ENCODE measurements around the gene RUNX1.

Gene RUNX1

DNA sequence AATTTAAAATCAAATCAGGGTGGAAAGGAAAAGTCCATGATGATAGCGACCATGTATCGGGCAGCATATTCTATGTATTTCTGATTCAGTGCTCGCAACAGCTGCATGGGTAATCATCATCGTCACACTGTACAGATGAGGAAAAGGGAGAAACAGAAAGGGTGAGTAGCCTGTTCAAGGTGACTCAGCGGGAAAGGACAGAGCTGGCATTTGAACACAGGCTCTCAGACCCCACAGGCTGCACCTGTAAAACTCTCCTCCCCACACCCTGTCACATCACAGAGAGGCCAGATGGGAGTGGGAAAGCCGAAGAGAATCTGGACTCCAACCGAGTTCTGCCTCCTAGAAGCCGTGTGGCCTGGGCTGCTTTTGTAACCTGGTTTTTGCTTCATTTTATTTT lies 14.0 kb downstream of the RUNX1 start:
- DNase-seq: no peak

DNA sequence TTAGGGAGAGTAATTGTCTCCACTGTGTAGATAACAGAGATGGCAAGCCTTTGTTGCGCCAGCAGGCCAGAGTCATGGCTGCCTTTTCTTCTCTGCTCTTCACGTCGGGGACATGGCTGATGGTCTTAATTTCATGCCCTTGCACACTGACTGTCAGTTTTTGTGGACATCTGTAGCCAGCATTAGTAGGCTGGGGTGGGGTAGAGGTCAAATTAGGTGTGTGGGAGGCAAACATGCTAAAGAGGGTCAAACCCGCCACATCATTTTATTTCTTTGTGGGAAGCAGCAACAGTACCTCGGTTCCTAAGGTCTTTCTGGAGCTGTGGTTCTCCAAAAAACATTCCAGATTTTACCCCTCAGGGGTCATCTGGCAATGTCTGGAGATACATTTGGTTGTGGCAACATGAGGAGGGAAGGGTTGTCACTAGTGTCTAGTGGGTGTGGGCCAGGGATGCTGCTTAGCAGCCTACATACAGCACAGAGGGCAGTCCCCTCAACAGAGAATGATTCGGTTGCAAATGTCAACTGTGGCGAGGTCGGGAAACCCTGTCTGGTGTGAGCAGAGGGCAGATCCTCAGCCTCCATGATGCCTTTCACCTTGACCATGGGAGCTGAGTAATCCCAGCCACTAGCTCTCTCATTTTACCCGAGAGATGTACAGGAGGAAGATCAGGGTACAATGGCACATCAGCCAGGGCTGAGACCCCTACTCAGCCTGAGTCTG lies 14.7 kb downstream of the RUNX1 start:
- no peak for DNase-seq

DNA sequence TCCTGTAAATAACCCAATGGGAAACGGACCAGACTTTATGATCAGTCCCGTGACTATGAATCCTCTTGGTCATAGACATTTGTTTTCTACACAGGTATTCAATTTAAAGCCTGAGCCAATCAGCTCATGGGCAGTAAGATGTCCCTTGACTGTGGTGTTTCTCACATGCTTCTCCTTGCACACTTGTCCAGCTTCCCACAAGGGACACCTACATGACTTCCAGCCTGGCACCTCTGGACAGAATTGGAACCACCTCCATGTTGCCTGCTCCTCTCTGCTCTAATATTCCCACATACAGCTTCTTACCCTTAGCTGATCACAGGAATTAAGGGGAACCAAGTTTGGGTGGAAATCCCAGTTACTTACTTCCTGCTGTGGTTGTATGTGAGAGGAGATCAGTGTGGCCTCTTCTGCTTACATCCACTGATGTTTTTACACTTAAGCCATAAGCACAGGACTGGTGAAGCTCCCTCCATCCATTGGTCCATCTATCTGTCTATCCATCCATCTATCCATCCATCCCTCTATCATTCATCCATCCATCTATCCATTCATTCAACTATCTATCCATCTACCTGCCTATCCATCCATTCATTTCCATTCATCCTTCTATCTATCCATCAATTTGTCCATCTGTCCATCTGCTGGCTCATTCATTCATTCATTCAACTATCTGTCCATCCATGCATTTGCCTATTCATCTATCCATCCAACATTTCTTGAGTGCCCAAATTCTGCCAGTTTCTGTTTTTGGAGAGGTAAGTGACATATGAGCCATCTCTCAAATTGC lies 16.4 kb downstream of the RUNX1 start:
- DNase-seq: no peak

GRCh38 chr21:35028451-35028978 lies 20.6 kb downstream of the RUNX1 start:
- no peak for DNase-seq

DNA sequence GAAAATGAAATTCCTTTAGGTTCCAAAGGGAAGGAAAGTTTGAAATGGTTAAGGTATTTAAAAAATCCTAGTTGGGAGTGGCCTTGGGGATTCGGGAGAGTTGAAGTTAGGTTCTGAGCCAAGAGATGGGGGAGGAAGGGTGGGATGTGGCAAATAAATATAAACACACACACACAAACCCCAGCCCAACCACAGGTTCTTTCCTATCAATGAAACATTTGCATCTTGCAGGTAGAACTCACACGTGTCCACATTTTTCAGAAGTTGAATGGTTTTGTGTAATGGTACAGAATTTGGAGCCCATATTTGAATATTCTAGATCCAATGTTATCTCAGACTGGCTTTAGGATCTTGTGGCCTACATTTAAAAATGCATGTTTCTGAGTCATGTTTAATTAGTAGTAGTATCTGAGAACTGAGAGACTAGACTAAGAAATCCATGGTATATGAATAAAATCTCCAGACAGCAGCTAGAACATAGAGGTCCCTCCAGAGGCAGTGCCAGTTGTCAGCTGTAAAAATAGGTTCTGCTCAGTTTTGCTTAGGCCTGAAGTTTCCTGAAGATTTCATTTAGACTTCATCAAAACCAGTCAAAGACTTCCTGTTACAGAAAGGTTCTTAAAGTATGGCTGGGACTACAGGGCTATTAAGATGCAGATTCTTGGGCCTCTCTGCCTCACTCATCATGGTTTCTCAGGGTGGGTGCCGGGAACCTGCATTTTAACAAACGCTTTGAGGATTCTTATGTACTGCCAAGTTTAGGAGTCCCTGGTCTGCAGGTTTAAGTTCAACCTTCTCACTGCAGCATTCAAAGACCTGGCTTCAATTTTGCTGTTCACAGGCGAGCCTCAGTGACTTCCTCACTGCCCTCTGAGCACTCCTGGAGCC lies 21.3 kb downstream of the RUNX1 start:
- DNase-seq: peak; percentile 26

- peak; percentile 93 for DNase-seq
These were observed 22.2 kb downstream of the RUNX1 start for GRCh38 chr21:35026617-35027562.

DNA sequence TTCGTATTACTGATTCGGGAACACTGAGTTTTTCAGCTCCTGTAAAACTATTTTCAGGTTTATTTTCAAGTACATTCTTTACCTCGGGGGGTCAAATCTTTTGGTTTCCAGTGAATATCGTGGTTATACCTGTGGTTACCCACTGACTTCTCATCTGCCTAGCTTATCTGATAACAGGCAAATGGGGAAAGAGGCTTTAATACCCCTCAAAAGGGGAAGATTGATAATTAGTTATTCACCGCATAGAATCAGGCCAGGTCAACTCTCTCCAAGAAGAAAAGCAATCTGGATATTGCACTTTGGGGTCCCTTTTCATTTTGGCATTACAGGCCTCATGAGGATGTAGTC lies 23.0 kb downstream of the RUNX1 start:
- no peak for DNase-seq

DNA sequence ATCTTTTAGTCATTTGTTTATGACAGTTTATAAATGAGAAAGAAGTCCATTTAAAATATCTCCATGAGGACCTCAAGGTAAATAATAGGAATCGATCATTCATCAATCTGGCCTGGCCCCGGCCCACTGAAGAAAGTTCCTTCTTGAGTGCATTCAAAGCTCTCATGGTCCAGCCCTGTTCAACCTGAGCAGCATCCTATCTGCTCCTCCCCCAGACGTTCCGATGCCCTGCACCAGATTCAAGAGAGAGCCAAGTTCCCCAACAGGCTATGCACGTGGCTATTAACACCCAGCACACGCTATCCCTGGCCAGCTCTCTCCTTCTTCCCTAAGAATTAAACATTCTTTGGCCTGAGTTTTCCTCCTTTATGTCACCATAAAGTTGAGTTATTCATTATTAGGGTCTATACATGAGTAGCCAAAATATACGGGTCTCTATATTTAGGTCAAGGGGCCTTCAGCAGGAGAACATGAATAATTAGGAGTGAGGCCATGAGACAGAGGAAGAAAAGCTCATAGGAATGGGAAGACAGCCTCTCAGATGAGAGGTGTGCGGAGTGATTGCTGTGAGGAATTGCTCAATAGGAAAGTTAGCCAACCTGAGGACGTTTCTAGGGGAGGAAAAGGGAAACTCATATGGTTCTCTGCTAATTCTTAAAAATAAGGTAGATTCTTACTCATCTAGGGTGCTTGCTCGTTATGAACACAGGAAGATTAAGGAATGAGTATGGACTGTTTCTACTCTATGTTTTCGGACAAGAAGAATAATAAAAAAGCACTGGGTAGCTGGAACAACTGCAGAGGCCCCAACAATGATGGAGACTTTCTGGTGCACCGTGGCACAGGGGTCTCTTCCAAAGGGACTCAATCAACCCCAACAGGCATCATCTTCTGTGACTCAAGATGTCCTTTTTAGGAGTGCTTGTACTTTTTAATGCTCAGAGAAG lies 23.6 kb downstream of the RUNX1 start:
- DNase-seq: no peak

- DNase-seq: no peak
These were observed 24.6 kb downstream of the RUNX1 start for GRCh38 chr21:35024513-35024912.

GRCh38 chr21:35024071-35024420 lies 25.1 kb downstream of the RUNX1 start:
- DNase-seq: no peak

DNA sequence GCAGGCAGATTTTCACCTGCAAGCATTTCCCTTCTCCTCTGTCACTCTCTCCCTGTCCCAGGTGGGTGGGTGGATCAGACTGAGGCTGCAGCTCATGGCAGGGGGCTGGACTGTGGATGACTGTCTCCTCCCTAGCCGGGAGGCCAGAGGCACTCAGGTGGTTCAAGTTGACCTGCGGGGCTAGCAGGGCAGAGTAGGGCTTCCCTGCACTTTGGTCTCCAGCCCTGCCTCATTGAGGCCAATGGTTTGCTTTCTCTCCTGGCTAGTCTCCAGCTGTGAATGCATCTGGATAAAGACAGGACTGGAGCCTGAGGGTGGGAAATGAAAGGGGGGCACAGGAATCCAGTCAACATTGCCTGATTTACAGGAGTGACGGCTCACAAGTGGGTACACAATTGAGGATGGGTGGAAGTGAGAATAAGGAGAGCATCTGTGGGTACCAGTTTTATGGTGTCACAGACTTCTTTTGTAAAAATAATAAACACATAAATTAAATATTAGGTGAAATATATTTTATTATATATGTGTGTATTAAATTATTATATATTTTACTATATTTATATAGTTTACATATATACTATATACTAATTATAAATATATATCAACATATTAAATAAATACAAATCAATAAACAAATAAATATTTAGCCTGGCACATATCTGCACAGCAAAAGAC lies 25.6 kb downstream of the RUNX1 start:
- no peak for DNase-seq

DNA sequence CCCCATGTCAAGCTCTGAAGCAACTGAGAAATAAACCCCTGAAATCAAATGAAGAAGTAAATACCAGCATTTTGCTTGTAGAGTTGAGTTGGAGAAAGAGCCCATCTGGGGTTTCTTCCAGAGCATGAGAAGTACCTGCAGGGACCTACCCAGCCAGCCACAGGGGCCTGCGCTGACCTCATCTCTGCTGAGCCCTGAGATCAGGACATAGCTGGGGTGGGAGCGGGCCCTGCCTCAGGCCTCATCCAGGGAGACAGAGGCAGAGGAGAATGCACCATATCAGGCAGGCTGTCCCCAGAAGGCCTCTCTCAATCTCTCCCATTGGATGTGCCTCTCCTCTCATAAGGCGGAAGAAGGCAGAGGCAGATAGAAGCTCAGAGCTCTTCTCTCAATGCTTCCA lies 27.6 kb downstream of the RUNX1 start:
- DNase-seq: no peak

- no peak for DNase-seq
These were observed 28.2 kb downstream of the RUNX1 start for GRCh38 chr21:35020902-35021301.

GRCh38 chr21:35020436-35020835 lies 28.7 kb downstream of the RUNX1 start:
- DNase-seq: peak; percentile 57

DNA sequence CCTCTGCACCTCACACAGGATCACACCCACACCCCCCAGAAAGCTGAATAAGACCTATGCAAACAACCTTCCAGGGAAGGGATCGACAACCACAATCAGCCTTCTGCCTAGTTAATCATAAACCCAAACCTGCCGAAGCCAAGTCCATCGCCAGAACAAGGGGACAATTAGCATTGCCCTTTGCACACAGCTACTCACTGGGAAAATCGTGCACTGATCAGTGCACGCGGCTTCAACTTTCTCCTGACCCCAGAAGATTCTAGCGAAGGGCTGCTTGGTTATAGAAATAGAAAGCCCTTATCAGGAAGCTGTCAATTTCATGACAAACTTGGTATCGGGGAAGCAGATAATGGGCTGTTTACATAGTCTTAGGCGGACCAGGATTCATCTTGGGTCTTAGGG lies 29.5 kb downstream of the RUNX1 start:
- DNase-seq: no peak

GRCh38 chr21:35017256-35017655 lies 31.8 kb downstream of the RUNX1 start:
- no peak for DNase-seq

DNA sequence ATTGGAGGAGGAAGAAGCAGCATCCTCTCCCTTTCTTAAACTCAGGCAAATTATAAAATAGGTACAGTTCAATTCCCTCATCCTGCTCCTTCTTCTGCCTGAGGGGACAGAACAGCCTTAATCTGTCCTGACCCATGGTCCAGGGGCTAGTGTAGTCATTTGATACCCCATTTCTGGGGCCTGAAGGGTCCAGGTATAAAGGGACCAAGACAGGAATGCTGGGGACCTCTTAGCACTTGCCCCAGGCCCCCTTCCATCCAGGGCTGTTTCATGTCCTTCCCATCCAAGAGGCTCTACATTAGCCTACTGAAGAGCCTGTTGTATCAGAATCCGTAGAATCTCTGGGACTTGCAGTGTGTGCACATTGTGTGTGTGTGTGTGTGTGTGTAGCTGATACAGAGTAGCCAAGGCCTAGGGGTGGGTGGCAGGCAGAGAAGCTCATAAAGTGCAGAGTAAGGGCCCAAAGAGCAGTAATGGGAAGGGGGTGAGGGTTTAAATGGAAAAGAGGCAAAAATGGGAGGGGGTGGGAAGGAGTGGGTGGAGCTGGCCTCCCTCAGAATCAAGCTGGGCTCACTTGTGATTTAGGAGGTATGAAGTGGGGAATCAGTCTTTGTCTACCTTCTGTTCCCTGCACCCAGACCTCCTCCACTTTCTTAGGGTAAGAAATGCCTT lies 32.4 kb downstream of the RUNX1 start:
- no peak for DNase-seq

DNA sequence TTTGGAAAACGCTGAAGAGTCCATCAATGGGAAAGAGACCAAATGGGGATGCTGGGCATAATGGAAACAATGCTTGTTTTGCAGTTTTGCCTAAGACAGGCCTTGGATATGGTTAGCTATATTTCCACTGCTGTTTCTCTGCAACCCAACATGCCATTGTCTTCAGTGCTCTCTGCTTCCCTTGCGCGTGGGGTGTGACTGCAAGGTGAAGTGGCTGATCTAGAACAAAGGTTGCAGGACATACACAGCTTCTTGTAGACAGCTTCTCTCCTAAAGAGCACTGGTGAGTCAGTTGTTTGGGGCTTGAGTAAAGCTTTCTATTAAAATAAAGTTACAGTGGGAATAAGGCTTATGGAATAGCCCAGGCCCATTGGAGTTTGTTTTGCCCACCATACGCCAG lies 33.0 kb downstream of the RUNX1 start:
- DNase-seq: no peak

DNA sequence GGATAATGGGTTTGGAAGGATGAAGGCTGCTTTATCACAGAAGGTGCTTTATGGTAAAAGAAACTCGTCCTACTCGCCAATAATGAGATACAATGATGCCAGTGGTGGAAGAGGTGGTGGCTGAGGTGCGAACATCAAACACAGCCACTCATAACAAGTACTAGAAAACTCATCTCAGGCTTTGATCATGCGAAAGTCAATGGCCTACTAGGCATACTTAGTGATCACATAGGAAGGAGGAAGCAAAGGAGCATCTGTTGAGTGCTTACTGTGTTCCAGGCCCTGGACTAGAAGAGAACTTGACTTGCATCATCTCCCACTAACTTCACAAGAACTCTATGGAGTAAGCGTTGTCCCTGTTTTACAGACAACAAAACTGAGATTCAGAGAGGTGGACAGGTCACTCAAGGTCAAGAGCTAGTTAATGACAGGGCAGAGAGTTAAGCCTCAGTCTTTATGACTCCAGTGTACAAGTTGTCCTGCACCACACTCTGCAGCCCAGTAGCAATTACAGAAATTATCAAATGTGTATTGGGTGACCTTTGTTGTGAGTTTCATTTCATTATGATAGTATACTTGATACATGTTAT lies 33.6 kb downstream of the RUNX1 start:
- DNase-seq: peak; percentile 47

Measured in CD4-positive, alpha-beta T cell treated with Interleukin-6 for 4 hours (primary cell).